GM12874 (cell line): ENCODE measurements around the gene TBRG1.

Source experiments
- CTCF ChIP-seq: IDR thresholded peaks from 2 replicates; pipeline ENCODE4 v1.5.1; 2011; ENCODE audit warnings: low read depth, mild to moderate bottlenecking, control low read depth, low read length, moderate library complexity; ENCODE audit not compliant: insufficient read depth

The TBRG1 gene

GRCh38 chr11:124667601-124668000 is 44.9 kb downstream of the TBRG1 start:
- no peak for TF ChIP-seq CTCF

- TF ChIP-seq CTCF = peak; percentile 79
These were observed 46.5 kb downstream of the TBRG1 start for GRCh38 chr11:124669193-124669592.

- TF ChIP-seq CTCF = no peak
These were observed 48.1 kb downstream of the TBRG1 start for GRCh38 chr11:124670732-124671131.

DNA sequence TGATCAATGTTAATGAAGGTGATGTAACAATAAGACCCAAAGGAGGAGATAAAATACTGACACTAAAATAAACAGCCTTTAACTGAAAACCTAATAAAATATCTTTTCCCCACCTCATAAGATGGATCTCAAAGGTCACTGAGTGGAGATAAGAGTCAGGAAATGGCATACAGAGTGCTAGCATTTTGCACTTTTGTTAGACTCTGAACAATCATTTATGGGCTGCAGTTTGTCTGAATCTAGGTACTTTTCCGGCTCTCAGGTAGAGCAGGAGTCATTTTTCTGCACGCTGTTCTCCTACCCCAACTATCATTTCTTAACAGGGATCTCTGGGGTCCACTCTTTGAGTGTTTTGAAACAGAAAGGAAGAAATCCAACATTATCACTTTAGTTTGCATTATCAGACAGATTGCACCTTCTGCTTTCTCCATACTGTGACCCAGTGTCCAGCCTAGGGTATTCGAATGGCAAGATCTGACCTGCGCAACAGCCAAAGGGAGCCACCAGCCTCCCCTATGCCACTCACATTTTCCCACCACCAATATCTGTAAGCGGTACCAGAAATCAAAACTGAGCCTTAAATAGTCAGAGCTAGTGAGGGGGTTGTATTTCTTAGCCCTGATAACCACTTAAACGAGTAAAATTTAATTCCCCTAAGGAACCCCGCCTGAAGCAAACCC is 50.0 kb downstream of the TBRG1 start:
- TF ChIP-seq CTCF = no peak

GRCh38 chr11:124673333-124674167 is 50.9 kb downstream of the TBRG1 start, which contains the start of the genes SIAE and SPA17:
Gene SIAE, minus strand, starts transcription at chr11:124673739. Its CDS starts 31 bp downstream, at chr11:124673708.
Gene SPA17, plus strand, starts transcription at chr11:124673904. Its CDS starts 1,361 bp downstream, at chr11:124675265.
- TF ChIP-seq CTCF = no peak

DNA sequence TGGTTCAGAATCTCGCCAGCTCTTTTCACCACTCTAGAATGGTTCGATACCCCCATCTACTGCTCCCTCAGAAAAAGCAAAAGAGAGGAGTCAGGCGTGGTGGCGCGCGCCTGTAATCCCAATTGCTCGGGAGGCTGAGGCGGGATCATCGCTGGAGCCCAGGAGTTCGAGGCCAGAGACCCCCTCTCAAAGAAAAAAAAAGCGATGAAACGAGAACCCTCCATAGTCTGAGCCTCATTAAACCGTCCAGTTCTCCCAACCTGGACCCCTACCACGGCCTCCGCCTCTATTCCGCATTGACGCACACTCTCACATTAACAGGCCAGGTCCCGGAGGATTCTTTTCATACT is 51.5 kb downstream of the TBRG1 start:
- no peak for TF ChIP-seq CTCF

DNA sequence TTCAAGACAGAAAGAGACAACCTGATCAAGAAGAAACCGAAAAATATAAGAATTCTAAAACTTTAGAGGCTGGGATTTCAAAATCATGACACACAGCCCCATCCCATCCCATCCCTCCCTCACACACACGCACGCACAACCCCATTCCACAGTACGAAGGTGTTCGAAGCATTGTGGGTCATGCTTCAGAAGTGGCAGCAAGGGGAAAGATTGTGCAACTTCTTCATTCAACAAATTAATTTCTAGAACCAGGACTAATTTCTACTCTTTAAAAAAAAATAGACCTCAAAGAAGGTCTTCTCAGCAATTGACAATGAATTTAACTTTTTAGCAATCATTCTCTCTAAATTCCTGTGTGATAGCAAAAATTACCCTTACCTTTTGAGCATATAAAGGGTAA is 51.9 kb downstream of the TBRG1 start:
- no peak for TF ChIP-seq CTCF
